Measurements from ENCODE around the gene CLDN9. TPM values are rescaled to one million over a fixed set of nuclear protein-coding genes. Genes with fewer than 3 reads are reported as not detected.
A peak's percentile ranks its signal among the peaks of the same experiment; 100 is the strongest.
"Not testable (repeated sequence)": the region's sequence is repeated elsewhere in the genome, so short reads cannot be mapped to it uniquely, and the experiment has no call there.

Gene CLDN9
- total RNA-seq, 2 donors from 2014 or later = 0.40 to 0.42 TPM

- ATAC-seq (peak; percentile 46), DNase-seq (peak in 1 of 2 donors; percentile 39)
- intact Hi-C loops (cut with DNase I, micrococcal nuclease) = no loop called here
Measured at GRCh38 chr16:3045758-3046640, 33.3 kb downstream of the CLDN9 start, which contains the start of gene MMP25. Gene MMP25, plus strand, starts transcription at chr16:3046561. Its CDS starts 357 bp downstream, at chr16:3046918.

- DNase-seq (no peak), ATAC-seq (peak; percentile 11)
- intact Hi-C loops (cut with DNase I, micrococcal nuclease) = no loop called here
Measured at GRCh38 chr16:3046641-3047386, 34.1 kb downstream of the CLDN9 start.

- ATAC-seq (peak; percentile 10), DNase-seq (no peak)
- intact Hi-C loops (cut with DNase I, micrococcal nuclease) = no loop called here
Measured at GRCh38 chr16:3047387-3047720, 34.6 kb downstream of the CLDN9 start.

GRCh38 chr16:3049921-3050481 is 37.3 kb downstream of the CLDN9 start:
- intact Hi-C loops (cut with DNase I, micrococcal nuclease) = no loop called here
- no peak for DNase-seq
- no peak for ATAC-seq

GRCh38 chr16:3050487-3050886 is 37.8 kb downstream of the CLDN9 start:
- intact Hi-C loops (cut with DNase I, micrococcal nuclease) = no loop called here
- no peak for DNase-seq
- ATAC-seq = no peak

GRCh38 chr16:3051009-3051408 is 38.3 kb downstream of the CLDN9 start:
- no peak for DNase-seq
- intact Hi-C loops (cut with DNase I, micrococcal nuclease) = no loop called here
- no peak for ATAC-seq

- no peak for DNase-seq
- no peak for ATAC-seq
- intact Hi-C loops (cut with DNase I, micrococcal nuclease) = no loop called here
Measured at GRCh38 chr16:3051494-3051893, 38.8 kb downstream of the CLDN9 start.

- intact Hi-C loops (cut with DNase I, micrococcal nuclease); DNase-seq: not testable (repeated sequence)
- peak; percentile 21 for ATAC-seq
Measured at GRCh38 chr16:3052571-3053329, 40.0 kb downstream of the CLDN9 start.

- ATAC-seq = peak; percentile 28
- DNase-seq; intact Hi-C loops (cut with DNase I, micrococcal nuclease): not testable (repeated sequence)
Measured at GRCh38 chr16:3053330-3053710, 40.6 kb downstream of the CLDN9 start.

- DNase-seq = no peak
- no peak for ATAC-seq
- intact Hi-C loops (cut with DNase I, micrococcal nuclease) = no loop called here
Measured at GRCh38 chr16:3054965-3055733, 42.4 kb downstream of the CLDN9 start.

- DNase-seq; intact Hi-C loops (cut with DNase I, micrococcal nuclease); ATAC-seq: not testable (repeated sequence)
Measured at GRCh38 chr16:3055734-3056115, 43.0 kb downstream of the CLDN9 start.

- no peak for ATAC-seq
- DNase-seq = no peak
- intact Hi-C loops (cut with DNase I, micrococcal nuclease) = no loop called here
Measured at GRCh38 chr16:3056336-3057180, 43.8 kb downstream of the CLDN9 start.

GRCh38 chr16:3057181-3058138 is 44.7 kb downstream of the CLDN9 start:
- no peak for DNase-seq
- no peak for ATAC-seq
- intact Hi-C loops (cut with DNase I, micrococcal nuclease) = no loop called here

GRCh38 chr16:3058139-3059030 is 45.7 kb downstream of the CLDN9 start:
- DNase-seq (peak; percentile 69 to 86), ATAC-seq (peak; percentile 60)
- intact Hi-C loops (cut with DNase I, micrococcal nuclease) = no loop called here

GRCh38 chr16:3059041-3059722 is 46.5 kb downstream of the CLDN9 start:
- peak; percentile 86 for ATAC-seq
- DNase-seq = peak; percentile 92
- intact Hi-C loops (cut with DNase I, micrococcal nuclease) = no loop called here
